Measurements from ENCODE around the gene RNF125. TPM values are rescaled to one million over a fixed set of nuclear protein-coding genes. Genes with fewer than 3 reads are reported as not detected.
"Not testable (repeated sequence)": the region's sequence is repeated elsewhere in the genome, so short reads cannot be mapped to it uniquely, and the experiment has no call there.

The RNF125 gene
- total and polyA plus RNA-seq, 10 donors, result 1.8 to 12.9 (median 9.1) TPM

DNA sequence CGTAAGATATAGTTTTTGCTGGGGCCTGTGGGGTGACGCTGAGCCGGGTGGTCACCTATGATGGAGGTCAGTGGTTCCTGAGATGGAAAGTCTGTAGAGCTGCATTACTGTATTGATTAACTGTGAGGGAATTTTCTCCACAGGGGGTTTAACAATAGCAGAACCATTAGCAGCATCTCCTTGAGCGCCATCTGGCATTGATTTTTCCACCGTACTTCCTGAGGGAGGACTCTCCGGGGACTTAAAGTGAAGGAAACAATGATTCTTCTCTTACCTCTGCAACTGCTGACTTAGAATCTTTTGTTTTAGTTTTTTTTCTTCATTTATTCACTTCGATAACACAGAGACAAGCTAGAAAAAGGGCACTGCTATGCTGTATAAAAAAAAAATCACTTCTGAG, 22.6 kb upstream of the RNF125 start:
- no peak for DNase-seq
- intact Hi-C loops (cut with DNase I; ENCODE audit: low total_unique reads), result no loop called here
- Histone ChIP-seq H3K4me1 (peaks cover 0 to 5% (median 0%) of the 10 kb centered on the region in 6 donors), H3K27me3 (replicated peaks in 1 of 7) (no peaks in the 10 kb centered on the region), H3K36me3 (no peaks in the 10 kb centered on the region), H3K4me3 (no peak overlapping the region), H3K9me3 (no peaks in the 10 kb centered on the region), H3K27ac (no peak overlapping the region)
- TF ChIP-seq, protein P1, sequence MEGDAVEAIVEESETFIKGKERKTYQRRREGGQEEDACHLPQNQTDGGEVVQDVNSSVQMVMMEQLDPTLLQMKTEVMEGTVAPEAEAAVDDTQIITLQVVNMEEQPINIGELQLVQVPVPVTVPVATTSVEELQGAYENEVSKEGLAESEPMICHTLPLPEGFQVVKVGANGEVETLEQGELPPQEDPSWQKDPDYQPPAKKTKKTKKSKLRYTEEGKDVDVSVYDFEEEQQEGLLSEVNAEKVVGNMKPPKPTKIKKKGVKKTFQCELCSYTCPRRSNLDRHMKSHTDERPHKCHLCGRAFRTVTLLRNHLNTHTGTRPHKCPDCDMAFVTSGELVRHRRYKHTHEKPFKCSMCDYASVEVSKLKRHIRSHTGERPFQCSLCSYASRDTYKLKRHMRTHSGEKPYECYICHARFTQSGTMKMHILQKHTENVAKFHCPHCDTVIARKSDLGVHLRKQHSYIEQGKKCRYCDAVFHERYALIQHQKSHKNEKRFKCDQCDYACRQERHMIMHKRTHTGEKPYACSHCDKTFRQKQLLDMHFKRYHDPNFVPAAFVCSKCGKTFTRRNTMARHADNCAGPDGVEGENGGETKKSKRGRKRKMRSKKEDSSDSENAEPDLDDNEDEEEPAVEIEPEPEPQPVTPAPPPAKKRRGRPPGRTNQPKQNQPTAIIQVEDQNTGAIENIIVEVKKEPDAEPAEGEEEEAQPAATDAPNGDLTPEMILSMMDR (IDR thresholded peaks at IDR 0.05 in 8 of 11, conservative IDR thresholded peaks at IDR 0.05 in 3 of 11), result no peak
- TF ChIP-seq POLR2A (IDR thresholded peaks at IDR 0.05), result no peak
- no peak for TF ChIP-seq POLR2AphosphoS5 (IDR thresholded peaks at IDR 0.05)
- WGBS, 5 donors, result 81 to 90% (median 85%) methylated on average over 7 of the region's 7 CpGs

DNA sequence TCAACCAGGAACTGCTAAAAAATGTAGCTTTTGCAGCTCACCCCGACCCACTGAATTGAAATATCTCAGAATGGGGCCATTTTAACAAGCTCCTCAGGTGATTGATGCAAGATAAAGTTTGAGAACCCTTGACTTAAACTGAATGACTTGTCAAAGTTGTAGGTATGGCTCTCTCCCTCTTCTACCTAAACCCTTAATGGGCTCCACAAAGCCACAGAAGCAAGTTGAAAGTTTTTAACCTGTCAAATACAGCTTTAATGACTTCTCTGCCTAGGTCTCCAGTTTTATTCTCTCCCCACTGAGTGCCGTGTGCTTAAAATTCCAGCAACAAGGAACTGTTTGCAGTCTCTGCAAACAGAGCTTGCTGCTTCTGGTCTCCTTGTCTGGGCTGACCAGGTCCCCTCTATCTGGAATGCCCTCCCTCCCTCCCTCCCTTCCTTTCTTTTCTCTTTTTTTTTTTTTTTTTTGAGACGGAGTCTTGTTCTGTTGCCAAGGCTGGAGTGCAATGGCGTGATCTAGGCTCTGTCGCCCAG, 19.7 kb upstream of the RNF125 start:
- Histone ChIP-seq H3K4me1 (no peaks in the 10 kb centered on the region), H3K27ac (no peak overlapping the region), H3K9me3 (no peaks in the 10 kb centered on the region), H3K36me3 (no peaks in the 10 kb centered on the region), H3K4me3 (no peak overlapping the region), H3K27me3 (replicated peaks in 1 of 7) (no peaks in the 10 kb centered on the region)
- 74 to 97% (median 85%) methylated on average over 4 to 5 of the region's 5 CpGs for WGBS, 5 donors
- no peak for DNase-seq
- TF ChIP-seq POLR2A (IDR thresholded peaks at IDR 0.05), result no peak
- TF ChIP-seq, protein P1 (IDR thresholded peaks at IDR 0.05 in 8 of 11, conservative IDR thresholded peaks at IDR 0.05 in 3 of 11), result no peak
- no peak for TF ChIP-seq POLR2AphosphoS5 (IDR thresholded peaks at IDR 0.05)
- intact Hi-C loops (cut with DNase I; ENCODE audit: low total_unique reads), result no loop called here

DNA sequence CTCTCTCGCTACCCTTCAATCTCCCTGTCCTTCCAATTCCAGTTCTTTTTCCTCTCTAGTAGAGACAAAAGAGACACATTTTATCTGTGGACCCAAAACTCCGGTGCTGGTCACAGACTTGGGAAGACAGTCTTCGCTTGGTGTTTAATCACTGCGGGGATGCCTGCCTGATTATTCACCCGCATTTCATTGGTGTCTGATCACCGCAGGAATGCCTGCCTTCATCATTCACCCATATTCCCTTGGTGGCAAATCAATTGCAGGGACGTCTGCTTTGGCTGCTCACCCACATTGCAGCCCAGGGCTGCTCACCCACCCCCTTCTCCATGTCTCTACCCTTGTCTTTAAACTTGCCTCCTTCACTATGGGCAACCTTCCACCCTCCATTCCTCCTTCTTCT, 17.5 kb upstream of the RNF125 start:
- H3K27me3 ChIP-seq (replicated peaks in 1 of 7); DNase-seq; H3K4me3 ChIP-seq; H3K9me3 ChIP-seq; H3K27ac ChIP-seq; H3K36me3 ChIP-seq; H3K4me1 ChIP-seq; intact Hi-C loops (cut with DNase I; ENCODE audit: low total_unique reads): not testable (repeated sequence)
- WGBS, 5 donors, result 85 to 95% (median 91%) methylated on average over 7 of the region's 7 CpGs

DNA sequence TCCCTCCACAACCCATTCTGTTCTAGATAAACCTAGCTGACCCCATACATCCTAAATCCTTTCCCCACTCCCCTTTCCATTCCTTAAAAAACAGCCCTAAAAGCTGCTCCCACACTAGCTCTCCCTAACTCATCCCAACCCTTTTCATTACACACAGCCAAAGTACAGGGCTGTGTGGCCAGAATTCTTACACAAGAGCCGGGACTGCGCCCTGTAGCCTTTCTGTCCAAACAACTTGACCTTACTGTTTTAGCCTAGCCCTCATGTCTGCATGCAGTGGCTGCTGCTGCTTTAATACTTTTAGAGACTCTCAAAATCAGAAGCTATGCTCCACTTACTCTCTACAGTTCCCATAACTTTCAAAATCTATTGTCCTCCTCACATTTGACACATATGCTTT, 14.8 kb upstream of the RNF125 start:
- H3K4me1 ChIP-seq; DNase-seq; H3K9me3 ChIP-seq; H3K27me3 ChIP-seq (replicated peaks in 1 of 7); H3K4me3 ChIP-seq; intact Hi-C loops (cut with DNase I; ENCODE audit: low total_unique reads); H3K27ac ChIP-seq; H3K36me3 ChIP-seq: not testable (repeated sequence)
- WGBS, 5 donors, result 84 to 95% (median 87%) methylated on average over 2 of the region's 2 CpGs

DNA sequence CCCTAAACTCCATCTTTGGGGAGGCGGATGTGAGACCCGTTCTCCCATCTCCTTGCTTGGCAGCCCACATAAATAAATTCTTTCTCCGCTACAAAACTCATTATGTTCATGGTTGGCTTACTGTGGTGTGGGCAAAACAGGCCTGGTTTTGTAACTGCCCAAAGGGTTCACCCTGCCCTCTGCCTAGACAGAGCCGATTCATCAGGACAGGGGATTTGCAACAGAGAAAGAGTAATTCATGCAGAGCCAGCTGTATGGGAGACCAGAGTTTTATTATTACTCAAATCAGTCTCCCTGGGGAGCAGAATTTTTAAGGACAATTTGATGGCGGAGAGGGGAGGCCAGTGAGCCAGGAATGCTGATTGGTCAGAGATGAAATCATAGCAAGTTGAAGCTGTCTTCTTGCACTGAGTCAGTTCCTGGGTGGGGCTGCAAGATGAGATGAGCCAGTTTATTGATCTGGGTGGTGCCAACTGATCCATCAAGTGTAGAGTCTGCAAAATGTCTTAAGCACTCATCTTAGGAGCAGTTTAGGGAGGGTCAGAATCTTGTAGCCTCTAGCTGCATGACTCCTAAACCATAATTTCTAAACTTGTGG, 8.4 kb upstream of the RNF125 start:
- WGBS, 5 donors, result 90 to 97% (median 93%) methylated on average over 5 of the region's 5 CpGs

More for the DNA sequence above, 8.4 kb upstream of the RNF125 start:
- intact Hi-C loops (cut with DNase I; ENCODE audit: low total_unique reads), result loop anchor here (10.0 kb wide), 1 partner anchor 55 kb away; no protein-coding TSS in a partner anchor
- H3K9me3 ChIP-seq, result no peaks in the 10 kb centered on the region
- H3K4me3 ChIP-seq, result no peak overlapping the region
- no peaks in the 10 kb centered on the region for H3K4me1 ChIP-seq
- no peaks in the 10 kb centered on the region for H3K27me3 ChIP-seq (replicated peaks in 1 of 7)
- no peak for DNase-seq
- H3K27ac ChIP-seq, result no peak overlapping the region
- no peak for TF ChIP-seq POLR2AphosphoS5 (IDR thresholded peaks at IDR 0.05)
- TF ChIP-seq, protein P1 (IDR thresholded peaks at IDR 0.05 in 8 of 11, conservative IDR thresholded peaks at IDR 0.05 in 3 of 11), result no peak
- TF ChIP-seq POLR2A (IDR thresholded peaks at IDR 0.05), result no peak
- H3K36me3 ChIP-seq, result no peaks in the 10 kb centered on the region
